ENCODE data around the gene MDC1. TPM values are rescaled to one million over a fixed set of nuclear protein-coding genes. Genes with fewer than 3 reads are reported as not detected.

The MDC1 gene
- total and polyA plus RNA-seq, 2 of the 13 experiments (the other 11 are each of a cell fraction or from before 2014, with no cell fraction given), result 8.4 to 14.0 TPM

DNA sequence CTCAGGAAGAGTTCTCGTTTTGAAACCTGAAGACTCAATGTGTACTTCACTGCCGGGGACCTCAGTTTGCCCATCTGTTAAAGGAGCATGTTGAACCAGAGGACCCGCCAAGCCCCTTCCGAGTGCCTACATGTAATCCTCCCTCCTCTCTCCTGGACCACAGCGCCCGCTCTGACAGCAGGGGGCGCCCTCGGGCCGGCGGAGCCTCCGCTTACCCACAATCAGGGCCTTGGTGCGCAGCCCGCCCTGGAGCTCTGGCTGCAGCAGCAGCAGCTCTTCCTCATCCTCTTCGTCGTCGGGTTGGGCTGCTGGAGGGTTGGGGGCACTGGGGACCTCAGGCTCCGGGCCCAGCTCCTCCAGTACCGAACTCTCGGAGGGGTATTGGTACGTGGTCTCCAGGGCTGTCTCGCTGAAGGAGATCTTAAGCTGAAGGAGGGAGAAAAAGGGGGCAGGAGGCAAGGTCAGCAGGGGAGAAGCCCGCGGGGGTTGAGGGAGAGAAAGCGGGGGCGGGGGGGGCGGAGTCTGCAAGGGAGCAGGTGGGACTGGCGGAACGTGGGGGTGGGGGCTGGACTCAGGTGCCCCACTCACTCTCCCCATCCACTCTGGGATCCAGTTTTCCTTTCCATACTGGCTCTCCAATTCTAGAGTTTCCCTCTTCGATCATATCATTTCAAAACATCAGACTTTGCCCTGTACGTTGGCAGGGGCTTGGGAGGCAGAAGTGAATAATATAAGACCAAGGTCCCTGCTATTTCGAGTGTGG, 37.9 kb downstream of the MDC1 start:
- Histone ChIP-seq H3K4me3 (replicated peaks in 1 of 3; ENCODE audit: insufficient read depth in 1 of 3, low read depth in 2 of 3, low read length in 3 of 3) (peak overlapping the region; percentile 43 to 66 (median 44)), H3K9ac (ENCODE audit: insufficient read depth, low read depth, low read length) (peak overlapping the region; percentile 33; the same call in 1 of the 2 replicates), H3K36me3 (replicated peaks in 1 of 2; ENCODE audit: control insufficient read depth in 1 of 2, insufficient read depth in 2 of 2, low read length in 2 of 2) (0 out of 5 replicates have a peak, but pooled peaks cover 0 to 1% of the 10 kb centered on the region in 2 experiments), H3K4me1 (ENCODE audit: insufficient read depth, low read length) (peaks cover 41% of the 10 kb centered on the region), H3K27me3 (ENCODE audit: control insufficient read depth in 1 of 2, insufficient read depth in 2 of 2, low read length in 2 of 2) (no peaks in the 10 kb centered on the region), H3K79me2 (ENCODE audit: insufficient read depth, low read length) (no peaks in the 10 kb centered on the region), H3K4me2 (ENCODE audit: low read depth, low read length) (peak overlapping the region; percentile 88), H4K20me1 (ENCODE audit: insufficient read depth, low read length) (no peaks in the 10 kb centered on the region), H3K27ac (ENCODE audit: extremely low read length, insufficient read depth, low read length) (peak overlapping the region; percentile 32), H3K9me3 (ENCODE audit: low read length) (no peaks in the 10 kb centered on the region), H2AFZ (ENCODE audit: low read length) (no peak overlapping the region)
- DNase-seq (ENCODE audit: low spot score) (peak; percentile 83), ATAC-seq (peak; percentile 93), FAIRE-seq (peak; percentile 77)
- intact Hi-C loops (cut with micrococcal nuclease; ENCODE audit: unreplicated experiment), result loop anchor here (1.0 to 10.0 kb wide), 6 partner anchors 38 to 198 kb away; partner anchors contain the start of genes FLOT1 and MDC1
- BruUV-seq (replicated peaks), result no TSS peak
- WGBS (ENCODE audit: low lambda C conversion rate), result 5% methylated on average over 24 of the region's 31 CpGs
- ChIA-PET POLR2A (interaction anchor here (0.6 to 4.7 kb wide), 16 partner anchors 8 to 206 kb away, joined by 3 to 92 read pairs (median 4); partner anchors contain the start of genes DDR1, IER3, MDC1 and MRPS18B), CTCF (ENCODE audit: low intra/inter-chr PET ratio, low total read pairs) (interaction anchor here (0.7 to 3.8 kb wide), 7 partner anchors 9 to 198 kb away, joined by 3 to 130 read pairs (median 4); no protein-coding TSS in a partner anchor)
- in situ Hi-C loops (cut with HindIII; ENCODE audit: extremely low pct_ligation_motif_present, low pct_unique_long_range_greater_than_20kb), result loop anchor here (5.0 to 25.0 kb wide), 2 partner anchors 43 to 408 kb away; partner anchors contain the start of gene TUBB
- TF ChIP-seq CEBPG (CRISPR knock-in tag; IDR thresholded peaks at IDR 0.05) (peak; percentile 33; the same call in 1 of the 2 replicates), KLF16 (CRISPR knock-in tag; IDR thresholded peaks at IDR 0.05) (peak in 1 of 2 experiments; percentile 89; a peak in 1 of 4 replicates), HOXD1 (CRISPR knock-in tag; IDR thresholded peaks at IDR 0.05) (no peak), ZNF746 (CRISPR knock-in tag; IDR thresholded peaks at IDR 0.05) (0 out of 2 replicates have a peak, but pooled peaks have one; percentile 36), ZNF263 (CRISPR knock-in tag; IDR thresholded peaks at IDR 0.05) (peak; percentile 87), CHD2 (IDR thresholded peaks at IDR 0.05; ENCODE audit: low read depth, low read length) (no peak), RFXANK (CRISPR knock-in tag; IDR thresholded peaks at IDR 0.05) (peak; percentile 87), MIXL1 (CRISPR knock-in tag; IDR thresholded peaks at IDR 0.05) (peak; percentile 91), TSC22D2 (CRISPR knock-in tag; IDR thresholded peaks at IDR 0.05; ENCODE audit: borderline replicate concordance) (peak; percentile 83; the same call in 1 of the 2 replicates), RBM39 (IDR thresholded peaks at IDR 0.05; ENCODE audit: low read depth, low read length, poor library complexity, severe bottlenecking) (peak; percentile 87), BCL6 (CRISPR knock-in tag; IDR thresholded peaks at IDR 0.05) (peak; percentile 48; the same call in 1 of the 2 replicates), SNAPC2 (CRISPR knock-in tag; IDR thresholded peaks at IDR 0.05) (peak; percentile 79; the same call in 1 of the 2 replicates), ADNP (CRISPR knock-in tag; IDR thresholded peaks at IDR 0.05) (no peak), SALL2 (CRISPR knock-in tag; IDR thresholded peaks at IDR 0.05) (peak; percentile 70; the same call in 1 of the 2 replicates)
- TF ChIP-seq, protein P1, sequence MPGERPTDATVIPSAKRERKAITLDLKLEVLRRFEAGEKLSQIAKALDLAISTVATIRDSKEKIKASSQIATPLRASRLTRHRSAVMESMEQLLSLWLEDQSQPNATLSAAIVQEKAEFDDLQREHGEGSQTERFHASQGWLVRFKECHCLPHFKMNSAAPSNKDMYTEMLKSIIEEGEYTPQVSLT (CRISPR knock-in tag; IDR thresholded peaks at IDR 0.05; ENCODE audit: borderline replicate concordance, low read depth), result no peak
- TF ChIP-seq, protein P2, sequence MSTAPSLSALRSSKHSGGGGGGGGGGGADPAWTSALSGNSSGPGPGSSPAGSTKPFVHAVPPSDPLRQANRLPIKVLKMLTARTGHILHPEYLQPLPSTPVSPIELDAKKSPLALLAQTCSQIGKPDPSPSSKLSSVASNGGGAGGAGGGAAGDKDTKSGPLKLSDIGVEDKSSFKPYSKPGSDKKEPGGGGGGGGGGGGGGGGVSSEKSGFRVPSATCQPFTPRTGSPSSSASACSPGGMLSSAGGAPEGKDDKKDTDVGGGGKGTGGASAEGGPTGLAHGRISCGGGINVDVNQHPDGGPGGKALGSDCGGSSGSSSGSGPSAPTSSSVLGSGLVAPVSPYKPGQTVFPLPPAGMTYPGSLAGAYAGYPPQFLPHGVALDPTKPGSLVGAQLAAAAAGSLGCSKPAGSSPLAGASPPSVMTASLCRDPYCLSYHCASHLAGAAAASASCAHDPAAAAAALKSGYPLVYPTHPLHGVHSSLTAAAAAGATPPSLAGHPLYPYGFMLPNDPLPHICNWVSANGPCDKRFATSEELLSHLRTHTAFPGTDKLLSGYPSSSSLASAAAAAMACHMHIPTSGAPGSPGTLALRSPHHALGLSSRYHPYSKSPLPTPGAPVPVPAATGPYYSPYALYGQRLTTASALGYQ (CRISPR knock-in tag; IDR thresholded peaks at IDR 0.05), result no peak
- TF ChIP-seq, protein P3, sequence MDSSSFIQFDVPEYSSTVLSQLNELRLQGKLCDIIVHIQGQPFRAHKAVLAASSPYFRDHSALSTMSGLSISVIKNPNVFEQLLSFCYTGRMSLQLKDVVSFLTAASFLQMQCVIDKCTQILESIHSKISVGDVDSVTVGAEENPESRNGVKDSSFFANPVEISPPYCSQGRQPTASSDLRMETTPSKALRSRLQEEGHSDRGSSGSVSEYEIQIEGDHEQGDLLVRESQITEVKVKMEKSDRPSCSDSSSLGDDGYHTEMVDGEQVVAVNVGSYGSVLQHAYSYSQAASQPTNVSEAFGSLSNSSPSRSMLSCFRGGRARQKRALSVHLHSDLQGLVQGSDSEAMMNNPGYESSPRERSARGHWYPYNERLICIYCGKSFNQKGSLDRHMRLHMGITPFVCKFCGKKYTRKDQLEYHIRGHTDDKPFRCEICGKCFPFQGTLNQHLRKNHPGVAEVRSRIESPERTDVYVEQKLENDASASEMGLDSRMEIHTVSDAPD (CRISPR knock-in tag; IDR thresholded peaks at IDR 0.05), result peak; percentile 66; the same call in 1 of the 2 replicates
- TF ChIP-seq, protein P4, sequence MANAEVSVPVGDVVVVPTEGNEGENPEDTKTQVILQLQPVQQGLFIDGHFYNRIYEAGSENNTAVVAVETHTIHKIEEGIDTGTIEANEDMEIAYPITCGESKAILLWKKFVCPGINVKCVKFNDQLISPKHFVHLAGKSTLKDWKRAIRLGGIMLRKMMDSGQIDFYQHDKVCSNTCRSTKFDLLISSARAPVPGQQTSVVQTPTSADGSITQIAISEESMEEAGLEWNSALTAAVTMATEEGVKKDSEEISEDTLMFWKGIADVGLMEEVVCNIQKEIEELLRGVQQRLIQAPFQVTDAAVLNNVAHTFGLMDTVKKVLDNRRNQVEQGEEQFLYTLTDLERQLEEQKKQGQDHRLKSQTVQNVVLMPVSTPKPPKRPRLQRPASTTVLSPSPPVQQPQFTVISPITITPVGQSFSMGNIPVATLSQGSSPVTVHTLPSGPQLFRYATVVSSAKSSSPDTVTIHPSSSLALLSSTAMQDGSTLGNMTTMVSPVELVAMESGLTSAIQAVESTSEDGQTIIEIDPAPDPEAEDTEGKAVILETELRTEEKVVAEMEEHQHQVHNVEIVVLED (CRISPR knock-in tag; IDR thresholded peaks at IDR 0.05; ENCODE audit: borderline replicate concordance), result peak; percentile 33; the same call in 1 of the 2 replicates

All from HepG2 (cell line).